Measurements from ENCODE around the gene FOLR2. TPM values are rescaled to one million over a fixed set of nuclear protein-coding genes. Genes with fewer than 3 reads are reported as not detected.
A peak's percentile ranks its signal among the peaks of the same experiment; 100 is the strongest.

The FOLR2 gene
- total and polyA plus RNA-seq, 2 of the 8 experiments (the other 6 are each of a cell fraction or from before 2014, with no cell fraction given), result not detected

- H2BK15ac ChIP-seq (ENCODE audit: low read length), result 0 out of 2 replicates have a peak overlapping the region, but pooled peaks have one; percentile 1
- FAIRE-seq, result peak; percentile 13
- POLR2A ChIA-PET (ENCODE audit: partially characterized antibody), result interaction anchor here (1.0 to 2.8 kb wide), 6 partner anchors 10 to 150 kb away, joined by 3 to 15 read pairs (median 4); partner anchors contain the start of genes ANAPC15 and INPPL1
- no peak for TF ChIP-seq ATF2 (IDR thresholded peaks at IDR 0.05; ENCODE audit: low read length)
- no peak for TF ChIP-seq CBX5 (IDR thresholded peaks at IDR 0.05; ENCODE audit: low read depth, low read length)
- TF ChIP-seq MAFK (IDR thresholded peaks at IDR 0.05; ENCODE audit: low read depth, low read length), result no peak
- no peak; the same call in 1 of the 2 replicates for TF ChIP-seq YY1 (IDR thresholded peaks at IDR 0.05; ENCODE audit: low read depth, low read length)
- TF ChIP-seq KDM5A (IDR thresholded peaks at IDR 0.05; ENCODE audit: low read length), result no peak
- TF ChIP-seq CTBP2 (IDR thresholded peaks at IDR 0.05; ENCODE audit: borderline replicate concordance, insufficient read depth, insufficient read length, low read length), result peak; percentile 43
- no peak for TF ChIP-seq RFX5 (IDR thresholded peaks at IDR 0.05; ENCODE audit: borderline replicate concordance, low read depth, low read length)
- TF ChIP-seq TAF7 (optimal IDR thresholded peaks at IDR 0.05; ENCODE audit: borderline replicate concordance, low read depth, low read length), result no peak
- no peak for TF ChIP-seq ZNF274 (IDR thresholded peaks at IDR 0.05; ENCODE audit: borderline replicate concordance, extremely low read depth, low read length)
Observed at GRCh38 chr11:72244361-72245262, 28.0 kb downstream of the FOLR2 start.

More at GRCh38 chr11:72244361-72245262, 28.0 kb downstream of the FOLR2 start:
- peak in 1 of 2 experiments; percentile 83 for DNase-seq (ENCODE audit: low read depth in 1 of 2, low spot score in 2 of 2)
- CTCF ChIA-PET (ENCODE audit: partially characterized antibody), result interaction anchor here (0.9 to 10.0 kb wide), 9 partner anchors 9 to 187 kb away, joined by 3 to 101 read pairs (median 5); partner anchors contain the start of gene CLPB
- H2BK12ac ChIP-seq (ENCODE audit: low read depth, low read length), result peak overlapping the region; percentile 85; the same call in 1 of the 2 replicates
- no peak overlapping the region for H2AK5ac ChIP-seq (ENCODE audit: low read depth, low read length)
- peaks cover 0 to 3% (median 0%) of the 10 kb centered on the region in 4 experiments; a peak in 1 of 8 replicates for H3K36me3 ChIP-seq (ENCODE audit: control insufficient read depth in 2 of 4, insufficient read depth in 4 of 4, low read length in 3 of 4)
- H4K5ac ChIP-seq (ENCODE audit: insufficient read length, low read depth, low read length), result no peak overlapping the region
- H3K14ac ChIP-seq (ENCODE audit: insufficient read length), result no peak overlapping the region
- WGBS, 2 experiments (ENCODE audit: extremely low coverage in 1 of 2, insufficient coverage in 1 of 2, insufficient read length in 1 of 2, insufficient replicate concordance in 2 of 2, low coverage in 1 of 2, low lambda C conversion rate in 2 of 2, missing lambda C conversion rate in 1 of 2), result 4% methylated on average over 41 of the region's 46 CpGs; no CpG with 5 or more reads in 1 of the 2 experiments
- no peak overlapping the region for H2BK120ac ChIP-seq (replicated peaks; ENCODE audit: low read depth, low read length)
- peaks cover 2 to 24% (median 11%) of the 10 kb centered on the region in 4 experiments for H3K4me1 ChIP-seq (replicated peaks in 1 of 4; ENCODE audit: control insufficient read depth in 3 of 4, insufficient read depth in 4 of 4, low read length in 3 of 4)
- H3K9ac ChIP-seq (replicated peaks in 1 of 4; ENCODE audit: extremely low read depth in 1 of 4, low read depth in 3 of 4, low read length in 3 of 4), result no peak overlapping the region
- H2BK5ac ChIP-seq (ENCODE audit: low read depth, low read length), result no peak overlapping the region
- no peak overlapping the region for H2BK20ac ChIP-seq (ENCODE audit: low read length)
- H3K27ac ChIP-seq (ENCODE audit: low read depth, low read length), result no peak overlapping the region
- peaks cover 69 to 85% (median 81%) of the 10 kb centered on the region in 4 experiments for H3K27me3 ChIP-seq (replicated peaks in 1 of 4; ENCODE audit: control insufficient read depth in 3 of 4, extremely low read depth in 1 of 4, insufficient read depth in 3 of 4, low read length in 3 of 4)
- H3K9me3 ChIP-seq (ENCODE audit: insufficient read depth in 2 of 2, low read depth in 1 of 2, low read length in 1 of 2), result no peaks in the 10 kb centered on the region; a peak in 1 of 4 replicates
- H3K79me1 ChIP-seq (ENCODE audit: low read depth, low read length), result no peaks in the 10 kb centered on the region
- H3K4me2 ChIP-seq (ENCODE audit: insufficient read depth in 1 of 2, low read depth in 2 of 2, low read length in 2 of 2), result peak overlapping the region; percentile 95 to 98
- no peak overlapping the region for H4K8ac ChIP-seq (ENCODE audit: extremely low read depth, insufficient read depth, low read length)
- no peak overlapping the region for H3K23ac ChIP-seq (ENCODE audit: insufficient read length)
- peak overlapping the region; percentile 71; the same call in 1 of the 2 replicates for H3K18ac ChIP-seq (ENCODE audit: extremely low read depth, low read length)
- H2AFZ ChIP-seq (ENCODE audit: low read length), result peak overlapping the region; percentile 88
- H3K23me2 ChIP-seq (ENCODE audit: low read depth, low read length), result peaks cover 14% of the 10 kb centered on the region; the same call in 1 of the 2 replicates
- H4K20me1 ChIP-seq (replicated peaks in 1 of 2; ENCODE audit: control insufficient read depth in 1 of 2, insufficient read depth in 2 of 2, low read length in 2 of 2), result peaks cover 4 to 6% of the 10 kb centered on the region in 2 experiments
- H3K4me3 ChIP-seq (ENCODE audit: extremely low read depth in 1 of 4, insufficient read depth in 2 of 4, low read depth in 3 of 4, low read length in 4 of 4), result peak overlapping the region; percentile 53 to 87 (median 58)
- no peak overlapping the region for H3K56ac ChIP-seq (replicated peaks; ENCODE audit: insufficient read length, low read depth, low read length)
- no peak overlapping the region for H3K4ac ChIP-seq (replicated peaks; ENCODE audit: insufficient read length, low read depth, low read length)
- H4K91ac ChIP-seq (replicated peaks; ENCODE audit: insufficient read length, low read length), result no peak overlapping the region
- no peaks in the 10 kb centered on the region for H3K79me2 ChIP-seq (ENCODE audit: control insufficient read depth in 1 of 2, insufficient read depth in 2 of 2, low read length in 2 of 2)

Measured in H1 (cell line).